ENCODE results near the gene SPRR2B. TPM values are rescaled to one million over a fixed set of nuclear protein-coding genes. Genes with fewer than 3 reads are reported as not detected.
"Not testable (repeated sequence)": the region's sequence is repeated elsewhere in the genome, so short reads cannot be mapped to it uniquely, and the experiment has no call there.

The SPRR2B gene
- total and polyA plus RNA-seq, 7 donors: not detected

GRCh38 chr1:153024413-153024812 lies 47.0 kb downstream of the SPRR2B start:
- Histone ChIP-seq H3K9me3 (no peaks in the 10 kb centered on the region), H3K36me3 (no peaks in the 10 kb centered on the region), H3K4me1 (no peaks in the 10 kb centered on the region), H3K27me3 (no peaks in the 10 kb centered on the region), H3K27ac (no peak overlapping the region), H3K4me3 (no peak overlapping the region)
- DNase-seq: no peak
- intact Hi-C loops (cut with DNase I): no loop called here
- 86 to 89% methylated on average over 1 of the region's 1 CpG for WGBS, 2 donors
- TF ChIP-seq EP300 (IDR thresholded peaks at IDR 0.05) (no peak), POLR2A (IDR thresholded peaks at IDR 0.05) (no peak), POLR2AphosphoS5 (IDR thresholded peaks at IDR 0.05) (no peak)
- TF ChIP-seq, protein P1, sequence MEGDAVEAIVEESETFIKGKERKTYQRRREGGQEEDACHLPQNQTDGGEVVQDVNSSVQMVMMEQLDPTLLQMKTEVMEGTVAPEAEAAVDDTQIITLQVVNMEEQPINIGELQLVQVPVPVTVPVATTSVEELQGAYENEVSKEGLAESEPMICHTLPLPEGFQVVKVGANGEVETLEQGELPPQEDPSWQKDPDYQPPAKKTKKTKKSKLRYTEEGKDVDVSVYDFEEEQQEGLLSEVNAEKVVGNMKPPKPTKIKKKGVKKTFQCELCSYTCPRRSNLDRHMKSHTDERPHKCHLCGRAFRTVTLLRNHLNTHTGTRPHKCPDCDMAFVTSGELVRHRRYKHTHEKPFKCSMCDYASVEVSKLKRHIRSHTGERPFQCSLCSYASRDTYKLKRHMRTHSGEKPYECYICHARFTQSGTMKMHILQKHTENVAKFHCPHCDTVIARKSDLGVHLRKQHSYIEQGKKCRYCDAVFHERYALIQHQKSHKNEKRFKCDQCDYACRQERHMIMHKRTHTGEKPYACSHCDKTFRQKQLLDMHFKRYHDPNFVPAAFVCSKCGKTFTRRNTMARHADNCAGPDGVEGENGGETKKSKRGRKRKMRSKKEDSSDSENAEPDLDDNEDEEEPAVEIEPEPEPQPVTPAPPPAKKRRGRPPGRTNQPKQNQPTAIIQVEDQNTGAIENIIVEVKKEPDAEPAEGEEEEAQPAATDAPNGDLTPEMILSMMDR (IDR thresholded peaks at IDR 0.05): no peak

DNA sequence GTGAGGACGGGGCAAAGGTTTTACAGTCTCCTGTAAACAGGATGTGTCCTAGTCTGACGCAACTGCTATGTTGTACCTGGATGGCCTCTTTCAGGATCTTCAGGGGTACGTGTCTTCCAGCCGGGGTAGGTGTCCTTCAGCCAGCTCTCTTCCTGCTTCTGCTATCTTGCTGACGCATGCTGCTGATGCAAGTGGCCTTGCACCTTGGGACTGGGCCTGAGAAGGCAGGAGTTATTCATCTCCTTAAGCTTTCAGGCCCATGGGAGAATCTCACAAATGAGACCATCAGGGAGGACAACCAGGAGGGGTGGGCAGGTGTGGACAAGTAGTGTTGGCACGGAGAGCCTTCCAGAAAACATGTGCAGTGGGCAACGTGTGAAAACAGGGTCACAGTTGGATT lies 48.3 kb downstream of the SPRR2B start:
- TF ChIP-seq POLR2AphosphoS5 (IDR thresholded peaks at IDR 0.05): no peak
- no peak for TF ChIP-seq EP300 (IDR thresholded peaks at IDR 0.05)
- TF ChIP-seq, protein P1 (IDR thresholded peaks at IDR 0.05): no peak
- no peak for TF ChIP-seq POLR2A (IDR thresholded peaks at IDR 0.05)
- Histone ChIP-seq H3K4me1 (no peaks in the 10 kb centered on the region), H3K27me3 (no peaks in the 10 kb centered on the region), H3K36me3 (no peaks in the 10 kb centered on the region), H3K4me3 (no peak overlapping the region), H3K27ac (no peak overlapping the region), H3K9me3 (no peaks in the 10 kb centered on the region)
- intact Hi-C loops (cut with DNase I): no loop called here
- 88 to 92% methylated on average over 7 of the region's 7 CpGs for WGBS, 2 donors
- no peak for DNase-seq

DNA sequence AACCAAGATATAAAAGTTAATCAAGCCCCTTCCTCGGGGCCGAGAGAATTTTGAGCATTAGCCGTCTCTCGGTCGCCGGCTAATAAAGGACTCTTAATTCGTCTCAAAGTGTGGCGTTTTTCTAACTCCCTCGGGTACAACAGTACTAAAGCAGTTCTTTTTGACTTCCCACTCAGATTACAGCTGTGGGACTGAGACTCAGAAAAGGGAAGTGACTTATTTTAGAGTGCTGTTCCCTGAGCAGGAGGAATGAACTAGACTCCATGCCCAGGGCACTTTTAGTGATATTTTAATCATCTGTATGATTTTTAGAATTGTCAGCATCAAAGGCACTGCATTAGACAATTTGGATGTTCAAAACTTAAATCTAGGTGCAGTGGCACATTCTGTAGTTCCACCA lies 49.1 kb downstream of the SPRR2B start:
- H3K27me3 ChIP-seq; DNase-seq; H3K27ac ChIP-seq; H3K4me3 ChIP-seq; H3K36me3 ChIP-seq; H3K4me1 ChIP-seq; intact Hi-C loops (cut with DNase I); H3K9me3 ChIP-seq: not testable (repeated sequence)
- WGBS, 2 donors: 46 to 78% methylated on average over 9 of the region's 9 CpGs

DNA sequence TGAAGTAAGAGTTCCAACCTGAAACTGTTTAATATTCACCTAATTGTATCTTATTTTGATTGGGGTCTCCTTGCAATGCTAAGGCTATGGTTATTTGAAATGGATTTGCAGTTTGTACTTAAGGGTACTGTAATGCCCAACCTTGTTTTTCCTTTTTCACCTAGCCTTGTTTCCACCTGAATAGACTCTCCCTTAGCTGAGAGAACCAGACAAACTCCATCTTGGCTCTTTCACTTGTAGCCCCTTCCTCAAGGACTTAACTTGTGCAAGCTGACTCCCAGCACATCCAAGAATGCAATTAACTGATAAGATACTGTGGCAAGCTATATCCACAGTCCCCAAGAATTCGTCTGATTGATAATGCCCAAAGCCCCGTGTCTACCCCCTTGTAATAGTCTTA lies 49.6 kb downstream of the SPRR2B start:
- H3K4me1 ChIP-seq; H3K27ac ChIP-seq; intact Hi-C loops (cut with DNase I); DNase-seq; H3K36me3 ChIP-seq; H3K27me3 ChIP-seq; H3K4me3 ChIP-seq; H3K9me3 ChIP-seq: not testable (repeated sequence)
- WGBS, 2 donors: 30 to 32% methylated on average over 2 of the region's 2 CpGs

Small RNAs within 50 kb of the gene (small RNA-seq; reads per million reads assigned to genes)
- gene AL356867.1: 0 reads per million in 3 donors

Other genes with a start within 250 kb of the SPRR2B start
- not detected for gene LCE1A, start 244.1 kb downstream of the SPRR2B start, total RNA-seq
- gene LCE1A, start 244.1 kb downstream of the SPRR2B start, polyA plus RNA-seq: not detected
- not detected for gene LCE6A, start 228.8 kb downstream of the SPRR2B start, total RNA-seq
- gene LCE6A, start 228.8 kb downstream of the SPRR2B start, polyA plus RNA-seq: 1 to 10 TPM in 1 of 3 donors, not detected in 2; 2.4 TPM
- not detected for gene LCE7A, start 211.6 kb downstream of the SPRR2B start, total RNA-seq
- gene LCE7A, start 211.6 kb downstream of the SPRR2B start, polyA plus RNA-seq: not detected
- gene SMCP, start 193.3 kb downstream of the SPRR2B start, total RNA-seq: not detected
- gene SMCP, start 193.3 kb downstream of the SPRR2B start, polyA plus RNA-seq: not detected
- not detected for gene IVL, start 163.1 kb downstream of the SPRR2B start, total RNA-seq
- 1 to 10 TPM in 1 of 3 donors, under 1 TPM in 1, not detected in 1; 0.03 to 1.2 TPM for gene IVL, start 163.1 kb downstream of the SPRR2B start, polyA plus RNA-seq
- not detected for gene SPRR5, start 124.4 kb downstream of the SPRR2B start, total RNA-seq
- gene SPRR5, start 124.4 kb downstream of the SPRR2B start, polyA plus RNA-seq: not detected
- not detected for gene SPRR4, start 101.0 kb downstream of the SPRR2B start, total RNA-seq
- gene SPRR4, start 101.0 kb downstream of the SPRR2B start, polyA plus RNA-seq: not detected
- not detected for gene SPRR1A, start 87.5 kb downstream of the SPRR2B start, total RNA-seq
- gene SPRR1A, start 87.5 kb downstream of the SPRR2B start, polyA plus RNA-seq: not detected
- gene SPRR3, start 69.9 kb downstream of the SPRR2B start, total RNA-seq: not detected
- 10 to 100 TPM in 1 of 3 donors, 1 to 10 TPM in 1, not detected in 1; 2.1 to 13.2 TPM for gene SPRR3, start 69.9 kb downstream of the SPRR2B start, polyA plus RNA-seq
- gene SPRR1B, start 40.4 kb downstream of the SPRR2B start, total RNA-seq: not detected
- gene SPRR1B, start 40.4 kb downstream of the SPRR2B start, polyA plus RNA-seq: 1 to 10 TPM in 1 of 3 donors, under 1 TPM in 1, not detected in 1; 0.19 to 3.0 TPM
- not detected for gene SPRR2D, start 30.5 kb downstream of the SPRR2B start, total RNA-seq
- gene SPRR2D, start 30.5 kb downstream of the SPRR2B start, polyA plus RNA-seq: under 1 TPM in 1 of 3 donors, not detected in 2; 0.29 TPM
- not detected for gene SPRR2A, start 14.1 kb downstream of the SPRR2B start, total RNA-seq
- gene SPRR2A, start 14.1 kb downstream of the SPRR2B start, polyA plus RNA-seq: 1 to 10 TPM in 1 of 3 donors, under 1 TPM in 1, not detected in 1; 0.42 to 2.4 TPM
- not detected for gene SPRR2E, start 22.9 kb upstream of the SPRR2B start, total RNA-seq
- 1 to 10 TPM in 1 of 3 donors, under 1 TPM in 1, not detected in 1; 0.16 to 1.8 TPM for gene SPRR2E, start 22.9 kb upstream of the SPRR2B start, polyA plus RNA-seq
- not detected for gene SPRR2F, start 41.9 kb upstream of the SPRR2B start, total RNA-seq
- not detected for gene SPRR2F, start 41.9 kb upstream of the SPRR2B start, polyA plus RNA-seq
- gene SPRR2G, start 79.3 kb upstream of the SPRR2B start, total RNA-seq: not detected
- not detected for gene SPRR2G, start 79.3 kb upstream of the SPRR2B start, polyA plus RNA-seq
- gene LELP1, start 131.8 kb upstream of the SPRR2B start, total RNA-seq: not detected
- gene LELP1, start 131.8 kb upstream of the SPRR2B start, polyA plus RNA-seq: not detected
- gene PRR9, start 146.0 kb upstream of the SPRR2B start, total RNA-seq: not detected
- gene PRR9, start 146.0 kb upstream of the SPRR2B start, polyA plus RNA-seq: not detected
- gene LORICRIN, start 188.1 kb upstream of the SPRR2B start, total RNA-seq: not detected
- gene LORICRIN, start 188.1 kb upstream of the SPRR2B start, polyA plus RNA-seq: under 1 TPM in 1 of 3 donors, not detected in 2; 0.06 TPM
- gene PGLYRP3, start 241.3 kb upstream of the SPRR2B start, total RNA-seq: not detected
- gene PGLYRP3, start 241.3 kb upstream of the SPRR2B start, polyA plus RNA-seq: under 1 TPM in 1 of 3 donors, not detected in 2; 0.16 TPM

Data from sigmoid colon (tissue), 7 donors.